ENCODE data around the gene VAV2.
"Not testable (repeated sequence)": the region's sequence is repeated elsewhere in the genome, so short reads cannot be mapped to it uniquely, and the experiment has no call there.

The VAV2 gene

DNA sequence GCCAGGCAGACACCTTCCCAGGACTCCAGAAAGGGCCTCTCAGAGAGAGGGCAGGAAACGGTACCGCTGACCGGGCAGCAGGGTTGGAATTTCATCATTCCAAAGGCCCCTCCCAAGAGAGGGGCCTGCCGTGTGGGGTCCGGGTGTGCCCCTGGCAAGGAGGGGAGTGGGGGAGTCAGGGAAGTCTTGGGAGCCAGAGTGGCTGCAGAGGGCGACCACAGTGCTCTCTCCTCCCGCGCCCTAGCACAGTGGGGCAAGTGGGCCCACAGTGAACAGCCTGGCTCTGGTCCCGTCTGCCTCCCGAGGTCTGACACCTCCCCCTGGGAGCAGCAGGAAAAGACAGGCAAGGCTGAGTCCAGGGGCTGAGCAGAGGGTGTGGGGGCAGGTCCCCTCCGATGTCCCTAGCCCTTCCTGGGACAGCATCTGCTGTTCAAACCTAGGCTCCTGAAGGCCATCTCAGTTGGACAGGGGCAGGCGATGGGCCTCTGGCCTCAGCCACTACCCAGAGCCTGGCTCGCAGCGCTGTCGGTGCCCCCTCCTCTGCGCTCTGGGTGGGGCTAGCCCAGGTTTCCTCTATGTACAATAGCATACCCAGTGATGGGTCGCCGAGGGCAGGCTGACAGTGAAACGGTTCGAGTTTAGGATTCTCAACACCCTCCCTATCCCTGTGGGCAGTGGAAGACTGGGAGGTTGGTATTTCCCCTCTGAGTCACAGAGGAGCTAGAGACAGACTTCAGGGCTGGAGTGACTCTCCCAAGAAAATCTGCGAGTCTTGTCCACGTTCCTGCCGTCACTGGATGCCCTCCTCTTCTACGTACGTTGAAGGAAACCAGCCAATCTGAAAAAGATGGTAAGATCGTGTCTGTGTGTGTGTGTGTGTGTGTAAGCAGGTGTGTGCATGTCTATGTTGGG, 228.6 kb downstream of the VAV2 start:
- no peak for DNase-seq (ENCODE audit: low spot score)

DNA sequence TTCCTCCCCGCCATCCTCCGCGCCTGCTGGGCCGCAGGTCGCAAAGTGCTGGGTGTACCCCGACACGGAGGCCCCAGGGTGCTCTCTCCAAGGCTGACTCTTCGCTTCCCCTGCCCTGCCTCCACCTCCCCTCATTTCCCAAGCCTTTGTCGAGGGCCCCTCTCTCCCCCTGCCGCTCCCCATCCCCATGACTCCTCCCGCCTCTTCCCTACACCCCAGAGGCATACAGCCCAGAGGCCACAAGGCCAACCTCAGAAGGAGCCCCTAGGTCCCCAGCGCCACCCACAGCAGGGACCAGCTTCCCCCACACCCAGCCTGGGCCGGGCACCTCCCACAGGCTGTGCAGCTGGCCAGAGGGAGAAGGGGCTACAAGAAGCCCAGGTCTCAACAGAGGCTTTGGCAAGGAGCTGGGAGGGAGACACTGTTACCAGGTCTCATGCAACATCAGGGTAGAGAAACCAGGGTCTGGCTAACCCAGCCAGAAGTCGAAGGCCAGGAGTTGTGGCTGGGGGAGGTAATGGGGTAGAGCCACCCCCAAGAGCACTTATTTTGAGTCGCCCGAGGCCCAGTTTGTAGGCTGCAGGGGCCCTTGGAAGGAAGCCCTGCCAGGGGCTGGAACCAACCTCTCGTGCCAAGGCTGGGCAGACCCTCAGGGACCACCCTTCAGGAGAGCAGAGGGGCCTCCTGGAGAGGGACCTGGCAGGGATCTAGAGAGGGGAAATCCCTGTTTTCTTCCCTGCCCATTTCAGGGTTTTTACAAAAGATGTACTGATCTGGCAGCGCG, 229.4 kb downstream of the VAV2 start:
- no peak for DNase-seq (ENCODE audit: low spot score)

DNA sequence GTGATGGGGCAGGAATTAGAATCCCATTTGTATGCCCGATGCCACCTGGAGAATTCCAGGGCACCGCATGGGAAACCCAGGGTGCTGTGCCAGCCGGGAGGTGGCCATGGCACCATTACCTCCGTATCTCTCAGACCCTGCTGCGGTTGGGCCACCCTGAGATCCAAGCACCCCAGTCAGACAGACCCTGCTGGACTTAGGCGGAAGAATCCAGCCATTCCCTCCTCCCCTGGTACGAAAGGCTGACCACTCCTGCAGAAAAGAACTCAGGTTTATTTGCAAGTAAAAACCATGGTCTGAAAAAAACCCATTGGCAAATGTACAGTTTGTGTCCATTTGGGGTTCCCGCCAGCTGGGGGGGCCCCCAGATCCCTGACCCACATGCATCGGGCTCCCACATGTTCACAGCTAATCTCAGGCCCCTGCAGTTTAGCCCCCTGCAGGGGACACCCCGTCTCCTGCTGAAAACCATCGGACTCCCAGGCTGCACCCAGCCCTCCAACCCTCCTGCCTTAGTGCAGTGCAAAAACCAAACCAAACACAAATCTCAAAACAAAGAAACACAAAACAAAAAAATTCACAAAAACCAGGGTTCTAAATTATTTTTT, 230.4 kb downstream of the VAV2 start:
- no peak for DNase-seq (ENCODE audit: low spot score)

DNA sequence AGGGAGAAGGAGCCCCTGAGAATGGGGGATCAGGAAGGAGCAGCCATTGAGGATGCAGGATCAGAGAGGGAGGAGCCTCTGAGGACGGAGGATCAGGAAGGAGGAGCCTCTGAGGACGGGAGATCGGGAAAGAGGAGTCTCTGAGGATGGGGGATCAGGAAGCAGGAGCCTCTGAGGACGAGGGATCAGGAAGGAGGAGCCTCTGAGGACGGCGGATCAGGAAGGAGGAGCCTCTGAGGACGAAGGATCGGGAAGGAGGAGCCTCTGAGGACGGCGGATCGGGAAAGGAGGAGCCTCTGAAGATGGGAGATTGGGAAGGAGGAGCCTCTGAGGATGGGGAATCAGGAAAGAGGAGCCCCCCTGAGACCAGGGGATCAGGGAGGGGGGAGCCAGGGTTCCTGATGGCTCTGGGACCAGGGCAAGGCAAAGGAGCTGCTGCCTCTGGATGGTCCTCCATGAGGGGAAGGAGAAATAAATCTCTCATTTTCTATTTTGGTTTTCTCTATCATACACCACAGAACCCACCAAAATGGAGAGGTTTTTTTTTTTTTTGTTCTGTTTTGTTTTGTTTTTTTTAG, 231.3 kb downstream of the VAV2 start:
- no peak for DNase-seq (ENCODE audit: low spot score)

DNA sequence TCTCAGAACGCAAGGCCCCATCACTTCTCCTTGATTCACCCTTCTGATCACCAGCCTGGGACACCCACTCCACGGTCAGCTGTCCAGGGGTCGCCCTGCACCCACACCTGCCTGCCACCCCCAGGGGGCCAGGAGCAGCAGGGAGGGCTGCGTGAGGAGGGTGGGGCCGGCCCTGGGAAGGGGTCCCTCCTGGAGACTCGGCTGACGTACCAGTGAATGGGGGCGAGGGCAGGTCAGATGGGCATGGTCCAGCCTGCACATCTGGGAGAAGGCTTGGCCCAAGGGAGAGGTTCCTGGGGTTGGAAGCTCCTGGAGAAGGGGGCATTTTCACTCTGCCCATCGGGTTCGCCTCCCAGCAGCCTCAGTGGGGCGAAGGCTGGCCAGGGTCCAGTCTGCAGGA, 232.2 kb downstream of the VAV2 start:
- DNase-seq (ENCODE audit: low spot score), result no peak

DNA sequence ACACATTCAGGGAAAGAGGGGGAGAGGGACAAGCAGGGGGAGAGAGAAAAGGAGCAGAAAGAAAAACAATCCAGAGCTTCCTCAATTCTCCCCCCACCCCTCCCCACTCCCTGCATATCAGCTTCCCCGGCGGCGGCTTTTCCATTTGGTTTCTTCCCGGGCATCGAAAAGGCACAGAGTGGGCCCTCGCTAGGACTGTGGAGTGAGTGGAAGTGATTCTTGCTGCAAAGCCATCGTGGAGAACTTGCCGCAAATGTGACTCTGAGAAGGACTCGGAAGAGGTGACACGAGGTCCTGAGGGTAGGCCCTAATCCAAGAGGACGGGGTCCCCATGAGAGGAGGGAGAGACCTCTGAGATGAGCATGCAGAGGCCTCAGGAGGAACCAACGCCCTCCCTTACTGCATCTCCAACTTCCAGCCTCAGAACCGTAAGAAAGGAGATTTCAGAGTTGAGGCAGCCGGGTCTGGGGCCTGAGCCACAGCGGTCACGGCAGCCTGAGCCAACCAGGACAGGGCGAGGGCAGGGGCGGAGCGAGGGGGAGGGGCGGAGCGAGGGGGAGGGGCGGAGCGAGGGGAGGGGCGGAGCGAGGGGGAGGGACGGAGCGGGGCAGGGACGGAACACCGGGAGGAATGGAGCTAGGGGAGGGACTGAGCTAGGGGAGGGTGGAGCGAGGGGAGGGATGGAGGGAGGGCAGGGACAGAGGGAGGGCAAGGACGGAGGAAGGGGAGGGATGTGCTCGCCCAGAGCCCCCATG, 232.8 kb downstream of the VAV2 start:
- peak; percentile 94 for DNase-seq (ENCODE audit: low spot score)

DNA sequence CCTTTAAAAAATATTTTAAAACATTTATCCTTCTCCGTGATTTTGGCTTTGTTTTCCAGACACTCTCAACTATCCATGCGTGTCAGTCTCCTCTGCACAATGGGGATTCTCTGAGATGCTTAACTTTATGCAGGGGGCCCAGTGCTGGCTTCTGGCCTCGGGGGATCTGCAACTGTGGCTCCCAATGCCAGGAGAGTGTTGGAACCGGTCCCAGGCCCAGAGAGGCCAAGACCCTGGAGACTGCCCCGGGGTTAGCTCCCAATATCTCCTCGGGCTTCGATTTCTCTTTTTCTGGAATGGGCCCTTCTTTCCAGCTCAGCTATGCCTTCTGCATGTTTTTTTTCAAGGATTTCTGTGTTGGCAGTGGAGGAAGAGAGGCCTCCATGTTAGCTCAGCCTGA, 233.9 kb downstream of the VAV2 start:
- no peak for DNase-seq (ENCODE audit: low spot score)

DNA sequence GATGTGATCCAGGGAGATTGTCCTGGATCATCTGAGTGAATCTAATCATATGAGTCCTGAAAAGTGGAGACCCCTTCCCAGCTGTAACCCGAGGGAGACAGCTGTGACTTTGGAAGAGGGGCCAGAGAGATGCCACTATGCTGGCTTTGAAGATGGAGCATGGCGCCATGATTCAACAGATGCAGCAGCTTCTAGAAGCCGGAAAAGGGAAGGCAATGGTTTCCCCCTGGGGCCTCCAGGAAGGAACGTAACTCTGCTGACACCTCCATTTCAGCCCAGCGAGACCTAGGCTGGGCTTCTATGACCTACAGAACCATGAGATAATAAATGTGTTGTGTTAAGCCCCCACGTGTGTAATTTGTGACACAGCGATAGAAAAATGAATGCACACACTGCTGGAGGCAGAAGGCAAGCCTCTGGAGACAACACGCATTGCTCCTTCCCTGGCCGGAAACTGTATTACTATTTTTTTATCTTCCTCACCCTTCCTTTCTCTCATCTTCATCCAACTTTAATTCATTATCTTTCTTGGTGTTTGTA, 237.4 kb downstream of the VAV2 start:
- no peak for DNase-seq (ENCODE audit: low spot score)

DNA sequence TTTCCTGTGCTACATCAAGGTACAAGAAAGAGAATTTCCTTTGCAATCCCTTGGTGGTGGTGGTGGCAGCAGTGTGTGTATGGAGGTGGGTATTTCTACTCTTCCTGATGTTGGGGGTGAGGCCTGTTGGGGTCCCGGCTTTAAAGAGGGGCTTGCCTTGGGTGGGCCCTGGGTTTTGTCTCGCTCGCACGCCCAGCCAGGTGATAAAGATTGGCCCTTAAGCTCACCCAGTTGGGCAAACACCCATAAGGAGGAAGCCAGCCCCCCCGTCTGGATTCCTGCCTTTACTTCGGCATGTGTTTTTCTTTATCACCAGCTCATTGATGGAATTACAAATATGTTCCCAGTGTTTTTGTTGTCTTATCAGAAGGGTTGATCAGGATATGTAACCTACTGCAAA, 237.9 kb downstream of the VAV2 start:
- DNase-seq (ENCODE audit: low spot score), result no peak

DNA sequence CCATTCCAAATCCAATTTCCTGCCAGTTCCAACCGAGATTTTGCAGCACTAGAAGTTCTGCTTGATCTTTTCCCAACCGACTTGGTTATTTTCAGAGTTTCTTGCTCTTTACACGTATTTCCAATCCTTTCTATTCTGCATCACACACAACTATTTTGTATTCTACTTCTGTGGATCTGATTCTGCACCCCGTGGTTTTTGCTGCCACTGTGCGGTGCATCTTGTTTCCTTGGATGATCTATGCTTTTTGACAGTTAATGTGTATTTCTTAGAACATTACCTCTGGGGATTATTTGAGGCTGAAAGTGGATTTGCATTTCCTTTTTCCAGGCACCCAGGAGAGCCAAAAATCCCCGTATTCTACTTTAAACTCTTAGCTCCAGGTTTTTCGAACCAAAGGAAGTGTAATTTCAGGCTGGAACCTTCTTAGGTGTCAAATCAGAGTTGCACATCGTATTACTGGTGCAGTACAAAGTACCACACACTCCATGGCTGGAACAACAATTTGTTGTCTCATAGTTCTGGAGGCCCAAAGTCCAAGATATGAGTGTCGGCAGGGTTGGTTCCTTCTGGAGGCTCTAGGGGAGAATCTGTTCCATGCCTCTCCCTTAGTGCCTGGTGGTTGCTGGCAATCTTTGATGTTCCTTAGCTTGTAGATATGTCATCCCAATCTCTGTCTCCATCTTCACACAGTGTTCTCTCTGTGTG, 239.2 kb downstream of the VAV2 start:
- DNase-seq (ENCODE audit: low spot score), result no peak

DNA sequence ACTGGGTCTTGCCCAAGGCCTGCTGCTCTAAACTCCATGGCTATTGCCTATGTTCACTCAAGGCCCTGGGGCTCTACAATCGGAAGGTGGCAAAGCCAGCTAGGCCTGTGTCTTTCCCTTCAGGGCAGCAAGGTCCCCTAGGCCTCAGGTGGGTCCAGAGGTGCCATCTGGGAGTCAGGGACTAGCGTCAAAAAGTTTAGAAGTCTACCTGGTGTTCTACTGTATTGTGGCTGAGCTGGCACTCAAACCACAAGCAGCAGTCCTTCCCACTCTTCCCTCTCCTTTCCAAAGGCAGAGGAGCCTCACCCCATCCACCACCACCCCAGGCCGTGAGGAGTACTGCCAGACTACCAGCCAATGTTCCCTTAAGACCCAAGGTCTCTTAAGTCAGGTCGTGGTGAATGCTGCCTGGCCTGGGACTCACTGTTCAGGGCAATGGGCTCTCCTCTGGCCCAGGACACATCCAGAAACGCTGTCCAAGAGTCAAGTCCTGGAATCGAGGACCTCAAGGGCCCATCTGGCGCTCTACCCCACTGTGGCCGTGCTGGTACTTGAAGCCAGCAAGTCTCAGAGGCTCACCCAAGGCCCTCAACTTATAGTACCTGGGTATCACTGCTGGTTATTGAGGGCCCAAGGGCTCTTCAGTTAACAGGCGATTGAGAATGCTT, 241.0 kb downstream of the VAV2 start:
- DNase-seq (ENCODE audit: low spot score), result no peak

DNA sequence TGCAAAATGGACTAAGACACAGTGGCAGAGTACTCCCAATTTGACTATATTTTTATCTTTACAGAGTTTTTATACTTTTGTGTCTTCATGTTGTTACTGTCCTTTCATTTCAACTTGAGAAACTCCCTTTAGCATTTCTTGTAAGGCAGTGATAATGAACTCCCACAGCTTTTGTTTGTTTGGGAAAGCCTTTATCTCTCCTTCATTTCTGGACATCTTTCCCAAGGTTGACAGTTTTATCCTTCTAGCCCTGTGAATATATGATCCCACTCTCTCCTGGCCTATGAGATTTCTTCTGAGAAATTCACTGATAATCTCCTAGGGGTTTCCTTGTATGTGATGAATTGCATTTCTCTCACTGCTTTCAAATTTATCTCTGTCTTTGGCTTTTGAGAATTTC, 244.8 kb downstream of the VAV2 start:
- no peak for DNase-seq (ENCODE audit: low spot score)

DNA sequence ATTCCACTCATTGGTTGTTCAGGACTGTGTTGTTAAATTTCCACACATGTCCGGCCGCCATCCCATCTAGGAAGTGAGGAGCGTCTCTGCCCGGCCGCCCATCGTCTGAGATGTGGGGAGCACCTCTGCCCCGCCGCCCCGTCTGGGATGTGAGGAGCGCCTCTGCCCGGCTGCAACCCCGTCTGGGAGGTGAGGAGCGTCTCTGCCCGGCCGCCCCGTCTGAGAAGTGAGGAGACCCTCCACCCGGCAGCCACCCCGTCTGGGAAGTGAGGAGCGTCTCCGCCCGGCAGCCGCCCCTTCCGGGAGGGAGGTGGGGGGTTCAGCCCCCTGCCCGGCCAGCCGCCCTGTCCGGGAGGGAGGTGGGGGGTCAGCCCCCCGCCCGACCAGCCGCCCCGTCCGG, 247.6 kb downstream of the VAV2 start:
- DNase-seq (ENCODE audit: low spot score), result not testable (repeated sequence)

DNA sequence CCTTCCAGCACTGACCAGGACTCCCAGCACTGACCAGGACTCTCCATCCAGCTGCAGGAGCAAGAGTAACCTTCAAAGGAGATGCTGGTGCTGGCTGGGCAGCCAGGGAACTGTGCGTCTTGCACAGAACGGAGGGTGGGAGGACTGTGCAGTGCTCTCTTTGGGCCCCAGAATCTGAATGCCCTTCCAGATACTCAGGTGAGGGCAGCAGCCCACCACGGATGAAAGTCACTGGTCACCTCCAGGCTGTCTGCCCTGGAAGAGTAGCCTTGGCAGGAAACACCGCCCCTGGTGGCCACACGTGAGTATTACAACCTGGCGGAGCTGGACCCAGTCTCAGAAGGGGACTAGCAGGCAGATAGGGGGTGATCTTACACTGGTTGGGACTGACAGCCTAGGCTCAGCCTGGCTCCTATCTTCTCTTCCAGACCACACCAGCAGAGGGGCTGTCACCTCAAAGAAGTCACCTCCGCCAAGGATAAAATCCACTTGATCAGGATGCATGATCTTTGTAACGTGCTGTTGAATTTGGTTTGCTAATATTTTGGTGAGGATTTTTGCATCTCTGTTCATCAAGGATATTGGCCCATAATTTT, 249.2 kb downstream of the VAV2 start:
- DNase-seq (ENCODE audit: low spot score), result peak; percentile 92

DNA sequence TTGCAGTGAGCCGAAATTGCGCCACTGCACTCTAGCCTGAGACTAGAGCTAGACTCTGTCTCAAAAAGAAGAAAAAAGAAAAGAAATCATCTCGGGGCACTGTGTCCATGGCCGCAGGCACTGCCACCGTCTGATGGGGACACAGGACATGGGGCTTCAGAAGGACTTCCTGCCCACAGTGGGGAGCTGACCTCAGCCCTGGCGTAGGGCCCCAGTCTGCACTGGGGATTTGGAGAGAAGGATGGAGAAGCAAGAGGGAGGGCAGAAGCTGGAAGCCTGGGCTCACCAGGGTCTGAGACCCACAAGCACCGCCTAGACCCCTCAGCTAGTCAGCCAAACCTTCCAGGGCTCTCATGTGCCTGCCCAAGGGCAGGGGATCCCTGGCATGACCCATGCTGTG, 249.9 kb downstream of the VAV2 start:
- DNase-seq (ENCODE audit: low spot score), result no peak

DNA sequence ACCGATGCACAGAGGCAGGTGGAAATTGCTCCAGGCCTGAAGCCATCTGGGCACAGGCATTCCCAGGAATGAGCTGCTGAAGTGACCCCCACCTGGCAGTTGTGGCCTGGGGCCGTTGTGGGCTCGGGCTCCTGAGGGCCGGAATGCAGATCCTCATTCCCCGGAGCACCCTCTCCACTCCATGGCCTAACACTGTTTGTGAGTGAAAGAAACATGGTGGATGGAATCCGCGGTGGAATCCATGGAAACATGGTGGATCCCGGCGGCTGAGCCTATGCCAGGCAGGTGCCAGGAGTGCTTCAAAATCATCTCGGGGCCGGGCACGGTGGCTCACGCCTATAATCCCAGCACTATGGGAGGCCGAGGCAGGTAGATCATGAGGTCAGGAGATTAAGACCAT, 250.4 kb downstream of the VAV2 start:
- DNase-seq (ENCODE audit: low spot score), result no peak

DNA sequence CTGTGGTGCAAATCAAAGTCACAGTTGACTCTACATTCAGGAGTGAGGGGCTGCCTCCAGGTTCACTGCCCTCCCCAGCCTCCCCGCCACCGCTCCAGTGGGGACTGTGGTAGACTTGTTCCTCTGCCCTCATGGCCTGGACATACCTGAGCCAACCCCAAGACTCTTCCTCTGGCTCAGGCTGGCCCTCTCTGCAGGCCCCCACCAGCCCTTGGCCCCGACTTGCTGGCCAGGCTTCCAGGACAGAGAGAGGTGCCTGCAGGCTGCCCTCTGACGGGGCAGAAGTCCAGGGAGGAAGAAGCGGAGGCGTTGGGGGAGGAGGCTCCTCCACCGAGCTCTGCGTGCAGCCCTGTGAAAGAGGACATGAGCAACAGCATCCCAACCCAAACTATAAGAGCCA, 251.2 kb downstream of the VAV2 start:
- no peak for DNase-seq (ENCODE audit: low spot score)

DNA sequence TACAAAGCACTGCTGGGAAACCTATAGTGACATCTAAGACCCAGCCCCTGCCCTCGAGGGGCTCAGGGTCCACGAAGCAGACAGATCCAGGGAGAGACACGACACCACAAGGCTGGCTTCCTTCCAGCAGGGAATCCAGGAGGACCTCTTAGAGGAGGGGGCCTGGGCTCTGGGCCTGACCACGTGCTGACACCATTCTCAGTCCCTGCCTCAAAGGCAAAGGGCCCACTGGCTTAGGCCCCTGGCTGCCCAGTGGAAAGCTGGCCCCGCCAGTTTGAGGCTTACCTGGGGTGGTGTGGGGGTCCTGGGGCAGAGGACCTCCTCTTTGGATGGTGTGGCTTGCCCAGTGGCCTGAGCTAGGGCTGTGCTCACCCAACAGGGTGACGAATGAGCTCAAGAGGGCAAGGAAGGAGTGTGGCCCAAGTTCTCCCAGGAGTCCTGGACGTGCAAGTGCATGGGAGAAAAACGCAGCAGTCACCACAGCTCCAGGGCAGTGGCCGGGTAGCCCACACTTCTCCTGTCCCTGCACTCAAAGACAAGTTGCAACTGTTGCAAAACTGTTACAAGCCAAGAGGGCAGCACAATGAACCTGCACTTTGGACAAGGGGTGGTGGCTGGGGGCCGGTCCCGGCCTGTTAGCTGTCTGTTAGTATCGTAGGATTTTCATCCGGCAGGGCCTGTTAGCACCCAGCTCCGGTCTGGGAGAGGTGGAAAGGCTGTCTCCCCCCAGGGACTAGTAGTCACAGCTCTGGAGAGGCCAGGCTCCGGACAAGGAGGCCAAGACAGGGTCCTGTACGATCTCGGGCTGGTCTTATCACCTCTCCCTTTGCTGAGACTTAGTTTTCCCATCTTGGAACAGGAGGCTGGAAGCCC, 252.5 kb downstream of the VAV2 start:
- DNase-seq (ENCODE audit: low spot score), result no peak
